HG03575 (cell line): ENCODE results near the gene SMOC1.

Source experiments
- ATAC-seq: cut with Tn5 transposase; IDR thresholded peaks from one replicate; pipeline ENCODE4 v1.9.1; 2021; ENCODE audit not compliant: unreplicated experiment, insufficient number of reproducible peaks, low FRiP score; ENCODE audit errors: extremely low read depth

SMOC1 gene

GRCh38 chr14:69957986-69958385 lies 78.8 kb downstream of the SMOC1 start:
- no peak for ATAC-seq

- no peak for ATAC-seq
Measured at GRCh38 chr14:69959136-69959535, 79.9 kb downstream of the SMOC1 start.

- no peak for ATAC-seq
Measured at GRCh38 chr14:69960296-69960695, 81.1 kb downstream of the SMOC1 start.

- ATAC-seq: no peak
Measured at GRCh38 chr14:69963966-69964365, 84.8 kb downstream of the SMOC1 start.

- no peak for ATAC-seq
Measured at GRCh38 chr14:69964841-69965240, 85.6 kb downstream of the SMOC1 start.

GRCh38 chr14:69968132-69968531 lies 88.9 kb downstream of the SMOC1 start:
- no peak for ATAC-seq

GRCh38 chr14:69968681-69969080 lies 89.5 kb downstream of the SMOC1 start:
- no peak for ATAC-seq

- ATAC-seq: no peak
Measured at GRCh38 chr14:69972755-69973154, 93.5 kb downstream of the SMOC1 start.

GRCh38 chr14:69973846-69974245 lies 94.6 kb downstream of the SMOC1 start:
- ATAC-seq: no peak

GRCh38 chr14:69979882-69980281 lies 100.7 kb downstream of the SMOC1 start:
- no peak for ATAC-seq

GRCh38 chr14:69980457-69981425 lies 101.5 kb downstream of the SMOC1 start:
- ATAC-seq: no peak

GRCh38 chr14:69982220-69982839 lies 103.1 kb downstream of the SMOC1 start:
- ATAC-seq: no peak

- no peak for ATAC-seq
Measured at GRCh38 chr14:69982886-69983285, 103.7 kb downstream of the SMOC1 start.

GRCh38 chr14:69983317-69983716 lies 104.1 kb downstream of the SMOC1 start:
- no peak for ATAC-seq

- no peak for ATAC-seq
Measured at GRCh38 chr14:69985463-69985862, 106.2 kb downstream of the SMOC1 start.

GRCh38 chr14:69986336-69986735 lies 107.1 kb downstream of the SMOC1 start:
- no peak for ATAC-seq

GRCh38 chr14:69987406-69988121 lies 108.3 kb downstream of the SMOC1 start:
- no peak for ATAC-seq

GRCh38 chr14:69988979-69989378 lies 109.8 kb downstream of the SMOC1 start:
- ATAC-seq: no peak

- ATAC-seq: no peak
Measured at GRCh38 chr14:69989622-69990021, 110.4 kb downstream of the SMOC1 start.

GRCh38 chr14:69990323-69990722 lies 111.1 kb downstream of the SMOC1 start:
- no peak for ATAC-seq
